HG02610 (cell line): ENCODE measurements around the gene SLC15A5.

Experiments
- ATAC-seq: cut with Tn5 transposase; IDR thresholded peaks from one replicate; pipeline ENCODE4 v1.9.1; 2021; ENCODE audit warnings: mild to moderate bottlenecking, moderate library complexity; ENCODE audit not compliant: unreplicated experiment

Gene SLC15A5

GRCh38 chr12:16277585-16277984, at the start of gene SLC15A5:
Gene SLC15A5 (minus strand): TSS chr12:16277685. CDS start chr12:16277685, 0 bp downstream.
- ATAC-seq: no peak

GRCh38 chr12:16325426-16325825, 47.9 kb upstream of the SLC15A5 start:
- no peak for ATAC-seq

- ATAC-seq: no peak
Observed at GRCh38 chr12:16324772-16325171, 47.3 kb upstream of the SLC15A5 start.

GRCh38 chr12:16324272-16324671, 46.8 kb upstream of the SLC15A5 start:
- ATAC-seq: no peak

GRCh38 chr12:16323638-16324037, 46.2 kb upstream of the SLC15A5 start:
- no peak for ATAC-seq

- no peak for ATAC-seq
Observed at GRCh38 chr12:16323010-16323409, 45.5 kb upstream of the SLC15A5 start.

- ATAC-seq: no peak
Observed at GRCh38 chr12:16310934-16311333, 33.4 kb upstream of the SLC15A5 start.

- no peak for ATAC-seq
Observed at GRCh38 chr12:16307856-16308475, 30.5 kb upstream of the SLC15A5 start.

GRCh38 chr12:16303939-16304338, 26.5 kb upstream of the SLC15A5 start:
- ATAC-seq: no peak

GRCh38 chr12:16300736-16301135, 23.3 kb upstream of the SLC15A5 start:
- no peak for ATAC-seq

GRCh38 chr12:16300122-16300521, 22.6 kb upstream of the SLC15A5 start:
- no peak for ATAC-seq

GRCh38 chr12:16299403-16299802, 21.9 kb upstream of the SLC15A5 start:
- no peak for ATAC-seq

GRCh38 chr12:16297521-16297920, 20.0 kb upstream of the SLC15A5 start:
- no peak for ATAC-seq

GRCh38 chr12:16294376-16294956, 17.0 kb upstream of the SLC15A5 start:
- ATAC-seq: no peak

- no peak for ATAC-seq
Observed at GRCh38 chr12:16291032-16291431, 13.5 kb upstream of the SLC15A5 start.

GRCh38 chr12:16285586-16285985, 8.1 kb upstream of the SLC15A5 start:
- no peak for ATAC-seq

GRCh38 chr12:16282978-16283377, 5.5 kb upstream of the SLC15A5 start:
- no peak for ATAC-seq

GRCh38 chr12:16282081-16282480, 4.6 kb upstream of the SLC15A5 start:
- no peak for ATAC-seq

- ATAC-seq: no peak
Observed at GRCh38 chr12:16281157-16281556, 3.7 kb upstream of the SLC15A5 start.

- no peak for ATAC-seq
Observed at GRCh38 chr12:16272222-16272621, 5.3 kb downstream of the SLC15A5 start.

GRCh38 chr12:16271062-16271461, 6.4 kb downstream of the SLC15A5 start:
- ATAC-seq: no peak

- ATAC-seq: no peak
Observed at GRCh38 chr12:16269946-16270345, 7.5 kb downstream of the SLC15A5 start.

GRCh38 chr12:16266085-16266484, 11.4 kb downstream of the SLC15A5 start:
- ATAC-seq: no peak
